Kidney (tissue), 14 donors: ENCODE data around the gene SMG6. TPM values are rescaled to one million over a fixed set of nuclear protein-coding genes. Genes with fewer than 3 reads are reported as not detected.

Source experiments
- DNase-seq, 5 donors: peaks; one replicate each; pipeline ENCODE4 v3.0.0-alpha.2; 2013 to 2020
- FAIRE-seq: peaks from 2 replicates; lab custom pipeline; 2012; peaks lifted over from hg19 to GRCh38; lab: Jason Lieb, UNC
- H3K27ac ChIP-seq, 2 donors: one replicate each; pipeline ENCODE4 v1.7.0; 2013; ENCODE audit warnings: low read depth in 2 of 2, low read length in 2 of 2, inconsistent platforms in 1 of 2
- H3K27me3 ChIP-seq: one replicate; pipeline ENCODE4 v1.7.1; 2013; ENCODE audit warnings: low read length, inconsistent platforms; ENCODE audit not compliant: control insufficient read depth, insufficient read depth
- H3K36me3 ChIP-seq, 3 donors: one replicate each; pipeline versions ENCODE4 v1.7.0 to v1.7.1; 2013; ENCODE audit warnings: low read length in 3 of 3, control low read depth in 1 of 3, inconsistent platforms in 1 of 3; ENCODE audit not compliant: insufficient read depth in 3 of 3, control insufficient read depth in 2 of 3
- H3K4me1 ChIP-seq, 3 donors: one replicate each; pipeline versions ENCODE4 v1.7.0 to v1.7.1; 2013; ENCODE audit warnings: low read length in 3 of 3, inconsistent platforms in 1 of 3, low read depth in 1 of 3; ENCODE audit not compliant: control insufficient read depth in 2 of 3, insufficient read depth in 2 of 3
- H3K4me3 ChIP-seq, 3 donors: one replicate each; pipeline versions ENCODE4 v1.7.0 to v1.8.1; 2013; ENCODE audit warnings: low read length in 3 of 3, control low read depth in 1 of 3, inconsistent platforms in 1 of 3
- H3K9ac ChIP-seq, 3 donors: one replicate each; pipeline versions ENCODE4 v1.7.0 to v1.7.1; 2013; ENCODE audit warnings: low read length in 3 of 3, control low read depth in 1 of 3, inconsistent platforms in 1 of 3
- H3K9me3 ChIP-seq, 3 donors: one replicate each; pipeline versions ENCODE4 v1.7.0 to v1.7.1; 2013; ENCODE audit warnings: low read length in 3 of 3, control low read depth in 1 of 3, inconsistent platforms in 1 of 3; ENCODE audit not compliant: control insufficient read depth in 2 of 3, insufficient read depth in 1 of 3
- CTCF ChIP-seq: IDR thresholded peaks from 3 replicates; pipeline ENCODE4 v1.5.1; 2012; ENCODE audit warnings: mild to moderate bottlenecking, moderate library complexity, borderline replicate concordance; ENCODE audit not compliant: insufficient read depth; ENCODE audit errors: extremely low read depth
- intact Hi-C: fragments of 100-400 bp; cut with DNase I; formaldehyde crosslinking; loops from one replicate; pipeline ENCODE4 v1.11.1; 2022
- polyA plus RNA-seq: library from polyadenylated mRNA; stranded (reverse); fragments of 350-450 nt; fragmentation: Illumina TruSeq; extraction: RNeasy Lipid Tissue Mini Kit (QIAGEN cat#74804); gene quantifications from one replicate; pipeline ENCODE4 v1.2.3, GENCODE V29; 2014; ENCODE audit warnings: low read depth, low replicate concordance; ENCODE audit not compliant: insufficient read depth
- total RNA-seq: library from RNA; stranded (reverse); fragmentation: NEBNext Ultra II Directional; extraction: Animal tissue kit (Norgen Biotek cat#: 25700); gene quantifications from one replicate; pipeline ENCODE4 v1.2.1, GENCODE V29; 2021
- donor health status: control.
- donor health status: control.
- donor health status: control.
- donor health status: control.
- donor health status: control.
- donor health status: DM: yes; HTN: yes; CAD: no.
- donor health status: Normal renal cell carcinoma (clear cell type).

SMG6 gene
- total and polyA plus RNA-seq, 2 donors from 2014 or later: 20.6 to 37.3 TPM

GRCh38 chr17:2186937-2187336 lies 116.6 kb downstream of the SMG6 start:
- no peak for TF ChIP-seq CTCF
- no peak overlapping the region for H3K27ac ChIP-seq
- peaks cover 2 to 20% (median 6%) of the 10 kb centered on the region in 3 donors for H3K4me1 ChIP-seq
- no peak overlapping the region for H3K4me3 ChIP-seq
- FAIRE-seq: no peak
- no peaks in the 10 kb centered on the region for H3K27me3 ChIP-seq
- no peaks in the 10 kb centered on the region for H3K9me3 ChIP-seq
- intact Hi-C loops: no loop called here
- H3K9ac ChIP-seq: no peak overlapping the region
- no peak for DNase-seq
- peaks cover 0 to 14% (median 10%) of the 10 kb centered on the region in 3 donors for H3K36me3 ChIP-seq

- Histone ChIP-seq H3K4me3 (no peak overlapping the region), H3K4me1 (peaks cover 2 to 32% (median 15%) of the 10 kb centered on the region in 3 donors), H3K9me3 (no peaks in the 10 kb centered on the region), H3K27ac (no peak overlapping the region), H3K9ac (no peak overlapping the region), H3K36me3 (peaks cover 0 to 12% (median 10%) of the 10 kb centered on the region in 3 donors), H3K27me3 (no peaks in the 10 kb centered on the region)
- FAIRE-seq (no peak), DNase-seq (no peak)
- no peak for TF ChIP-seq CTCF
- intact Hi-C loops: no loop called here
These were observed 118.3 kb downstream of the SMG6 start for GRCh38 chr17:2184993-2185931.

- DNase-seq (peak in 1 of 5 donors; percentile 29), FAIRE-seq (no peak)
- H3K4me1 ChIP-seq: peaks cover 12 to 34% (median 24%) of the 10 kb centered on the region in 3 donors
- H3K27me3 ChIP-seq: no peaks in the 10 kb centered on the region
- no peak overlapping the region for H3K27ac ChIP-seq
- intact Hi-C loops: no loop called here
- peaks cover 0 to 12% (median 10%) of the 10 kb centered on the region in 3 donors for H3K36me3 ChIP-seq
- no peak overlapping the region for H3K9ac ChIP-seq
- H3K9me3 ChIP-seq: no peaks in the 10 kb centered on the region
- no peak overlapping the region for H3K4me3 ChIP-seq
- TF ChIP-seq CTCF: no peak
These were observed 120.2 kb downstream of the SMG6 start for GRCh38 chr17:2183346-2183745.
